ENCODE data around the gene BCAS4. TPM values are rescaled to one million over a fixed set of nuclear protein-coding genes. Genes with fewer than 3 reads are reported as not detected.

The BCAS4 gene
- total RNA-seq, 1 donor from 2014 or later, result 16.7 TPM

- H3K4me1 Mint-ChIP-seq (ENCODE audit: low read depth, unreplicated experiment), result peaks cover 19% of the 10 kb centered on the region
- no peak overlapping the region for H2AFZ ChIP-seq (ENCODE audit: low read depth, low read length)
- no peaks in the 10 kb centered on the region for H3K9me3 Mint-ChIP-seq (ENCODE audit: unreplicated experiment)
Measured at GRCh38 chr20:50866831-50867230, 72.0 kb downstream of the BCAS4 start.

GRCh38 chr20:50867805-50868204, 72.9 kb downstream of the BCAS4 start:
- Histone ChIP-seq H3K9me3 (ENCODE audit: insufficient read depth, low read depth, low read length) (no peaks in the 10 kb centered on the region), H3K4me3 (ENCODE audit: insufficient read depth, low read depth, low read length) (no peak overlapping the region), H3K79me2 (ENCODE audit: insufficient read depth, low read length) (no peaks in the 10 kb centered on the region), H4K20me1 (ENCODE audit: insufficient read depth, low read length) (no peaks in the 10 kb centered on the region), H3K27me3 (ENCODE audit: insufficient read depth, low read length) (no peaks in the 10 kb centered on the region), H3K36me3 (ENCODE audit: insufficient read depth, low read length) (no peaks in the 10 kb centered on the region), H3K4me1 (ENCODE audit: insufficient read depth, low read length) (peaks cover 11% of the 10 kb centered on the region), H3K4me2 (ENCODE audit: low read length) (no peak overlapping the region), H3K27ac (ENCODE audit: low read depth, low read length) (no peak overlapping the region), H2AFZ (ENCODE audit: low read depth, low read length) (no peak overlapping the region), H3K9ac (ENCODE audit: low read length) (no peak overlapping the region)
- H3K27ac Mint-ChIP-seq (ENCODE audit: unreplicated experiment), result no peak overlapping the region
- no peak for TF ChIP-seq EZH2 (IDR thresholded peaks at IDR 0.05; ENCODE audit: insufficient read depth, low read length)
- no peak for TF ChIP-seq CTCF (IDR thresholded peaks at IDR 0.05; ENCODE audit: insufficient read depth, low read depth, low read length)
- no peaks in the 10 kb centered on the region for H3K27me3 Mint-ChIP-seq (ENCODE audit: low read depth, unreplicated experiment)
- H3K4me1 Mint-ChIP-seq (ENCODE audit: low read depth, unreplicated experiment), result peaks cover 19% of the 10 kb centered on the region
- no peak for DNase-seq (ENCODE audit: low read depth)
- FAIRE-seq, result no peak
- H3K9me3 Mint-ChIP-seq (ENCODE audit: unreplicated experiment), result no peaks in the 10 kb centered on the region
- no peak overlapping the region for H3K4me3 Mint-ChIP-seq (ENCODE audit: unreplicated experiment)
- no peaks in the 10 kb centered on the region for H3K36me3 Mint-ChIP-seq (ENCODE audit: low read depth, unreplicated experiment)

More at GRCh38 chr20:50866831-50867230, 72.0 kb downstream of the BCAS4 start:
- DNase-seq (ENCODE audit: low read depth), result no peak
- Histone ChIP-seq H4K20me1 (ENCODE audit: insufficient read depth, low read length) (no peaks in the 10 kb centered on the region), H3K4me2 (ENCODE audit: low read length) (no peak overlapping the region), H3K9ac (ENCODE audit: low read length) (no peak overlapping the region), H3K36me3 (ENCODE audit: insufficient read depth, low read length) (no peaks in the 10 kb centered on the region), H3K9me3 (ENCODE audit: insufficient read depth, low read depth, low read length) (no peaks in the 10 kb centered on the region), H3K4me3 (ENCODE audit: insufficient read depth, low read depth, low read length) (no peak overlapping the region), H3K79me2 (ENCODE audit: insufficient read depth, low read length) (no peaks in the 10 kb centered on the region), H3K4me1 (ENCODE audit: insufficient read depth, low read length) (peaks cover 11% of the 10 kb centered on the region), H3K27ac (ENCODE audit: low read depth, low read length) (no peak overlapping the region), H3K27me3 (ENCODE audit: insufficient read depth, low read length) (no peaks in the 10 kb centered on the region)
- Mint-ChIP-seq H3K27me3 (ENCODE audit: low read depth, unreplicated experiment) (no peaks in the 10 kb centered on the region), H3K27ac (ENCODE audit: unreplicated experiment) (no peak overlapping the region), H3K4me3 (ENCODE audit: unreplicated experiment) (no peak overlapping the region), H3K36me3 (ENCODE audit: low read depth, unreplicated experiment) (no peaks in the 10 kb centered on the region)
- FAIRE-seq, result no peak
- TF ChIP-seq EZH2 (IDR thresholded peaks at IDR 0.05; ENCODE audit: insufficient read depth, low read length) (no peak), CTCF (IDR thresholded peaks at IDR 0.05; ENCODE audit: insufficient read depth, low read depth, low read length) (no peak)

DNA sequence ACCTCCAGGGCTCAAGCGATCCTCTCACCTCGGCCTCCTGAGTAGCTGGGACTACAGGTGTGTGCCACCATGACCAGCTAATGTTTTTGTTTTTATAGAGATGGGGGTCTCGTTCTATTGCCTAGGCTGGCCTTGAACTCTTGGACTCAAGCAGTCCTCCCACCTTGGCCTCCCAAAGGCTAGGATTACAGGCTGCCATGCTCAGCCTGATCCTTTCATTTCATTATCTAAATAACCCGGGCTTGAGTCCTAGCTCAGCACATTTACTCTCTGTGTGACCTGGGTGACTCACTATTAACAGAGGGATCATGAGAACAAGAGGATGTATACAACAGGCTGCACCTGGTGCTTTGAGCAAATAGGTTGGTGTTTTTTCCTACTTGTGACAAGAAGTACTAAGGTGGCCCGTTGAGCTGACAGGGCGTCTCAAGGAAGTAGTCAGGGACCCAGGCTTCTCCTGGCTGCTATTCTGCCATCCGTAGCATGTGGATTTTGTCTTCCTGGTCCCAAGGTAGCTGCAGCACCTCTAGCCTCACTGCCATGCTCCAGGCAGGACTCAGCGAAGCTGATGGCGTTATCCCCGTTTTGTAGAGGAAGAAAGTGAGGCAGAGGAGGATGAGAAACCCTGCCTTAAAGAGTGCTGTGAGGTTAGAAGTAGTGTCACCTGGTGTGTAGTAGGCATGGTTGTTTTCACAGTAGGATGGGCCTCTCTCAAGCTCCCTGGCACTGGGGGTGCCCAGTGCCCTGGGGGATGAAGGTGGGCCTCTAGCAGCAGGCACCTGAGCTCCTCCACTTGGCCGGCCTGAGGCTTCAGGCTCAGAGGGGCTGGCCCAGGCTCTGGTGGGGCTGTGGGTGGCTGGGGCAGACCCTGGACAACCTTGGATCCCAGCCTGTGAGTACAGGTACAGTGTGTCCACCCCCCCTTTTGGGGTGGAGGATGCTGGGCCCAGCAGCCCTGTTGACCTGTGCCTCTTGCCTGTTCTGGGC, 73.9 kb downstream of the BCAS4 start:
- Histone ChIP-seq H3K9me3 (ENCODE audit: insufficient read depth, low read depth, low read length) (no peaks in the 10 kb centered on the region), H3K27me3 (ENCODE audit: insufficient read depth, low read length) (no peaks in the 10 kb centered on the region), H3K36me3 (ENCODE audit: insufficient read depth, low read length) (no peaks in the 10 kb centered on the region), H2AFZ (ENCODE audit: low read depth, low read length) (no peak overlapping the region), H4K20me1 (ENCODE audit: insufficient read depth, low read length) (no peaks in the 10 kb centered on the region), H3K4me2 (ENCODE audit: low read length) (no peak overlapping the region), H3K79me2 (ENCODE audit: insufficient read depth, low read length) (no peaks in the 10 kb centered on the region), H3K9ac (ENCODE audit: low read length) (no peak overlapping the region), H3K27ac (ENCODE audit: low read depth, low read length) (no peak overlapping the region), H3K4me3 (ENCODE audit: insufficient read depth, low read depth, low read length) (no peak overlapping the region), H3K4me1 (ENCODE audit: insufficient read depth, low read length) (peaks cover 11% of the 10 kb centered on the region)
- H3K4me3 Mint-ChIP-seq (ENCODE audit: unreplicated experiment), result no peak overlapping the region
- peak overlapping the region; percentile 47 for H3K27ac Mint-ChIP-seq (ENCODE audit: unreplicated experiment)
- FAIRE-seq, result no peak
- H3K36me3 Mint-ChIP-seq (ENCODE audit: low read depth, unreplicated experiment), result no peaks in the 10 kb centered on the region
- DNase-seq (ENCODE audit: low read depth), result no peak
- peaks cover 19% of the 10 kb centered on the region for H3K4me1 Mint-ChIP-seq (ENCODE audit: low read depth, unreplicated experiment)
- H3K9me3 Mint-ChIP-seq (ENCODE audit: unreplicated experiment), result no peaks in the 10 kb centered on the region
- no peak for TF ChIP-seq EZH2 (IDR thresholded peaks at IDR 0.05; ENCODE audit: insufficient read depth, low read length)
- no peaks in the 10 kb centered on the region for H3K27me3 Mint-ChIP-seq (ENCODE audit: low read depth, unreplicated experiment)
